ENCODE measurements around the gene RGS19. TPM values are rescaled to one million over a fixed set of nuclear protein-coding genes. Genes with fewer than 3 reads are reported as not detected.

Gene RGS19
- total RNA-seq, 1 donor from 2014 or later: 53.4 TPM

GRCh38 chr20:64025826-64026412 lies 53.4 kb downstream of the RGS19 start:
- ChIA-PET POLR2A (no interaction called here), CTCF (no interaction called here)
- TF ChIP-seq CTCF (IDR thresholded peaks at IDR 0.05): no peak
- ATAC-seq (ENCODE audit: low read depth) (no peak), DNase-seq (no peak)
- H3K4me3 Mint-ChIP-seq: no peak overlapping the region
- intact Hi-C loops (cut with micrococcal nuclease): no loop called here
- no peaks in the 10 kb centered on the region for H3K9me3 Mint-ChIP-seq
- H3K27ac Mint-ChIP-seq: no peak overlapping the region
- H3K27me3 Mint-ChIP-seq: no peaks in the 10 kb centered on the region
- no peaks in the 10 kb centered on the region for H3K4me1 Mint-ChIP-seq
- peaks cover 92% of the 10 kb centered on the region for H3K36me3 Mint-ChIP-seq (ENCODE audit: low read depth)

GRCh38 chr20:64025101-64025825 lies 54.1 kb downstream of the RGS19 start:
- ATAC-seq (ENCODE audit: low read depth) (no peak), DNase-seq (no peak)
- Mint-ChIP-seq H3K27me3 (no peaks in the 10 kb centered on the region), H3K4me3 (no peak overlapping the region), H3K36me3 (ENCODE audit: low read depth) (peaks cover 87% of the 10 kb centered on the region), H3K4me1 (no peaks in the 10 kb centered on the region), H3K27ac (no peak overlapping the region), H3K9me3 (no peaks in the 10 kb centered on the region)
- ChIA-PET CTCF (no interaction called here), POLR2A (no interaction called here)
- intact Hi-C loops (cut with micrococcal nuclease): no loop called here
- TF ChIP-seq CTCF (IDR thresholded peaks at IDR 0.05): no peak

GRCh38 chr20:64024141-64024990 lies 55.0 kb downstream of the RGS19 start:
- no peak for DNase-seq
- H3K27ac Mint-ChIP-seq: no peak overlapping the region
- H3K9me3 Mint-ChIP-seq: no peaks in the 10 kb centered on the region
- ChIA-PET POLR2A (interaction anchor here (0.6 kb wide), 1 partner anchor 540 kb away, joined by 3 read pairs; no protein-coding TSS in a partner anchor), CTCF (no interaction called here)
- no peak for ATAC-seq (ENCODE audit: low read depth)
- no peak for TF ChIP-seq CTCF (IDR thresholded peaks at IDR 0.05)
- H3K4me1 Mint-ChIP-seq: no peaks in the 10 kb centered on the region
- intact Hi-C loops (cut with micrococcal nuclease): no loop called here
- H3K4me3 Mint-ChIP-seq: no peak overlapping the region
- H3K36me3 Mint-ChIP-seq (ENCODE audit: low read depth): peaks cover 85% of the 10 kb centered on the region
- H3K27me3 Mint-ChIP-seq: no peaks in the 10 kb centered on the region

GRCh38 chr20:64023361-64024140 lies 55.8 kb downstream of the RGS19 start:
- DNase-seq: no peak
- intact Hi-C loops (cut with micrococcal nuclease): no loop called here
- Mint-ChIP-seq H3K4me3 (no peak overlapping the region), H3K27me3 (no peaks in the 10 kb centered on the region), H3K9me3 (no peaks in the 10 kb centered on the region), H3K4me1 (no peaks in the 10 kb centered on the region), H3K27ac (no peak overlapping the region), H3K36me3 (ENCODE audit: low read depth) (peaks cover 87% of the 10 kb centered on the region)
- CTCF ChIA-PET: no interaction called here
- no peak for ATAC-seq (ENCODE audit: low read depth)
- POLR2A ChIA-PET: interaction anchor here (0.6 kb wide), 1 partner anchor 539 kb away, joined by 3 read pairs; no protein-coding TSS in a partner anchor
- no peak for TF ChIP-seq CTCF (IDR thresholded peaks at IDR 0.05)

Other genes starting within 250 kb of the RGS19 start
- 0.46 and 0.49 TPM in 2 replicates for gene ZBTB46, start 248.3 kb downstream of the RGS19 start, total RNA-seq
- gene ABHD16B, start 218.0 kb downstream of the RGS19 start, total RNA-seq: not detected in 2 replicates
- 36.7 and 38.8 TPM in 2 replicates for gene TPD52L2, start 214.2 kb downstream of the RGS19 start, total RNA-seq
- 27.5 and 28.6 TPM in 2 replicates for gene DNAJC5, start 184.4 kb downstream of the RGS19 start, total RNA-seq
- gene UCKL1, start 123.1 kb downstream of the RGS19 start, total RNA-seq: 43.6 and 49.7 TPM in 2 replicates
- 10.2 and 12.0 TPM in 2 replicates for gene ZNF512B, start 109.6 kb downstream of the RGS19 start, total RNA-seq
- 6.8 and 9.0 TPM in 2 replicates for gene SAMD10, start 99.9 kb downstream of the RGS19 start, total RNA-seq
- gene PRPF6, start 98.4 kb downstream of the RGS19 start, total RNA-seq: 75.7 and 75.8 TPM in 2 replicates
- 1.6 and 2.2 TPM in 2 replicates for gene C20orf204, start 43.3 kb downstream of the RGS19 start, total RNA-seq
- not detected in 2 replicates for gene SOX18, start 29.9 kb downstream of the RGS19 start, total RNA-seq
- 20.3 and 20.7 TPM in 2 replicates for gene TCEA2, start 16.3 kb downstream of the RGS19 start, total RNA-seq
- 1.3 and 1.4 TPM in 2 replicates for gene OPRL1, start 564 bp upstream of the RGS19 start, total RNA-seq
- 0.31 TPM in 1 of 2 replicates, not detected in the other for gene LKAAEAR1, start 4.9 kb upstream of the RGS19 start, total RNA-seq
- not detected in 2 replicates for gene NPBWR2, start 28.0 kb upstream of the RGS19 start, total RNA-seq
- 1.2 and 3.3 TPM in 2 replicates for gene MYT1, start 84.9 kb upstream of the RGS19 start, total RNA-seq
- gene PCMTD2, start 176.2 kb upstream of the RGS19 start, total RNA-seq: 46.7 and 53.4 TPM in 2 replicates